HL-60 (cell line): ENCODE data around the gene PPIL1.

Source experiments
- DNase-seq, 2 experiments: peaks; one replicate each; pipeline ENCODE4 v3.0.0-alpha.2; 2010 to 2020; ENCODE audit warnings: low read depth in 1 of 2, low spot score in 1 of 2
- H3K27ac ChIP-seq: fragments of 250-450 bp; sonication (Bioruptor Pico); replicated peaks from 2 replicates; pipeline ENCODE4 v1.5.1; 2020; ENCODE audit warnings: mild to moderate bottlenecking, moderate library complexity
- H3K27me3 ChIP-seq: fragments of 250-450 bp; sonication (Bioruptor Pico); 2 replicates; pipeline ENCODE4 v1.5.1; 2021; ENCODE audit warnings: mild to moderate bottlenecking, moderate library complexity; ENCODE audit not compliant: insufficient read depth, poor library complexity, severe bottlenecking
- H3K4me3 ChIP-seq: replicated peaks from 2 replicates; pipeline ENCODE4 v1.5.1; 2011; ENCODE audit warnings: mild to moderate bottlenecking, control low read depth, low read length; ENCODE audit not compliant: insufficient read depth
- GABPA ChIP-seq: IDR thresholded peaks from 2 replicates; pipeline ENCODE4 v1.6.1; 2012; ENCODE audit warnings: low read depth
- POLR2AphosphoS5 ChIP-seq: IDR thresholded peaks from 2 replicates; pipeline ENCODE4 v1.6.1; 2012; ENCODE audit warnings: low read depth
- SPI1 ChIP-seq: IDR thresholded peaks from 2 replicates; pipeline ENCODE4 v1.6.1; 2012; ENCODE audit warnings: low read depth, mild to moderate bottlenecking, borderline replicate concordance
- TF ChIP-seq, protein P1 (sequence below): IDR thresholded peaks from 2 replicates; pipeline ENCODE4 v1.6.1; 2012; ENCODE audit warnings: low read depth; ENCODE audit not compliant: insufficient replicate concordance
- TF ChIP-seq, protein P2 (sequence below): IDR thresholded peaks from one replicate; pipeline ENCODE4 v1.5.1; 2011; ENCODE audit warnings: low read length, control low read depth, inconsistent platforms; ENCODE audit not compliant: insufficient read depth

The PPIL1 gene

DNA sequence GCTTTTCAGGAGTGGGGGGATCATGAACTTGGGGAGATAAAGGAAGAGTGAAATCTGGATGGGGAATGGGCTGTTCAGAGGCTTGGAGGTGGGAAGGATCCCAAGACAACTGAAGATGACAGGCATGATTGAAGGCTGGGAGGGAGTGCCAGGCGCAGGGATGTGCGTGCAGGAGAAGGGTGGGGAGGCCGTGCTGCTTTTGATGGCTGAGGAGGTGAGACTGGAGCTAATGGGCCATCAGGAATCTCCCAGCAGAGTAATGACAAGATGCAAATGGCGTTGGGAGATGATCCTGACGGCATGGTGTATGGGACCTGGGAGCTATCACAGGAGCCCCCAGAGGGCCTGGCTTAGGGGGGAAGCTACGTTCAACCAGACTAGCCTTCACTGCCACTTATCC, 36.9 kb downstream of the PPIL1 start:
- no peak for DNase-seq
- H3K27ac ChIP-seq: no peak overlapping the region
- TF ChIP-seq, protein P1, sequence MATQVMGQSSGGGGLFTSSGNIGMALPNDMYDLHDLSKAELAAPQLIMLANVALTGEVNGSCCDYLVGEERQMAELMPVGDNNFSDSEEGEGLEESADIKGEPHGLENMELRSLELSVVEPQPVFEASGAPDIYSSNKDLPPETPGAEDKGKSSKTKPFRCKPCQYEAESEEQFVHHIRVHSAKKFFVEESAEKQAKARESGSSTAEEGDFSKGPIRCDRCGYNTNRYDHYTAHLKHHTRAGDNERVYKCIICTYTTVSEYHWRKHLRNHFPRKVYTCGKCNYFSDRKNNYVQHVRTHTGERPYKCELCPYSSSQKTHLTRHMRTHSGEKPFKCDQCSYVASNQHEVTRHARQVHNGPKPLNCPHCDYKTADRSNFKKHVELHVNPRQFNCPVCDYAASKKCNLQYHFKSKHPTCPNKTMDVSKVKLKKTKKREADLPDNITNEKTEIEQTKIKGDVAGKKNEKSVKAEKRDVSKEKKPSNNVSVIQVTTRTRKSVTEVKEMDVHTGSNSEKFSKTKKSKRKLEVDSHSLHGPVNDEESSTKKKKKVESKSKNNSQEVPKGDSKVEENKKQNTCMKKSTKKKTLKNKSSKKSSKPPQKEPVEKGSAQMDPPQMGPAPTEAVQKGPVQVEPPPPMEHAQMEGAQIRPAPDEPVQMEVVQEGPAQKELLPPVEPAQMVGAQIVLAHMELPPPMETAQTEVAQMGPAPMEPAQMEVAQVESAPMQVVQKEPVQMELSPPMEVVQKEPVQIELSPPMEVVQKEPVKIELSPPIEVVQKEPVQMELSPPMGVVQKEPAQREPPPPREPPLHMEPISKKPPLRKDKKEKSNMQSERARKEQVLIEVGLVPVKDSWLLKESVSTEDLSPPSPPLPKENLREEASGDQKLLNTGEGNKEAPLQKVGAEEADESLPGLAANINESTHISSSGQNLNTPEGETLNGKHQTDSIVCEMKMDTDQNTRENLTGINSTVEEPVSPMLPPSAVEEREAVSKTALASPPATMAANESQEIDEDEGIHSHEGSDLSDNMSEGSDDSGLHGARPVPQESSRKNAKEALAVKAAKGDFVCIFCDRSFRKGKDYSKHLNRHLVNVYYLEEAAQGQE: no peak
- TF ChIP-seq, protein P2, sequence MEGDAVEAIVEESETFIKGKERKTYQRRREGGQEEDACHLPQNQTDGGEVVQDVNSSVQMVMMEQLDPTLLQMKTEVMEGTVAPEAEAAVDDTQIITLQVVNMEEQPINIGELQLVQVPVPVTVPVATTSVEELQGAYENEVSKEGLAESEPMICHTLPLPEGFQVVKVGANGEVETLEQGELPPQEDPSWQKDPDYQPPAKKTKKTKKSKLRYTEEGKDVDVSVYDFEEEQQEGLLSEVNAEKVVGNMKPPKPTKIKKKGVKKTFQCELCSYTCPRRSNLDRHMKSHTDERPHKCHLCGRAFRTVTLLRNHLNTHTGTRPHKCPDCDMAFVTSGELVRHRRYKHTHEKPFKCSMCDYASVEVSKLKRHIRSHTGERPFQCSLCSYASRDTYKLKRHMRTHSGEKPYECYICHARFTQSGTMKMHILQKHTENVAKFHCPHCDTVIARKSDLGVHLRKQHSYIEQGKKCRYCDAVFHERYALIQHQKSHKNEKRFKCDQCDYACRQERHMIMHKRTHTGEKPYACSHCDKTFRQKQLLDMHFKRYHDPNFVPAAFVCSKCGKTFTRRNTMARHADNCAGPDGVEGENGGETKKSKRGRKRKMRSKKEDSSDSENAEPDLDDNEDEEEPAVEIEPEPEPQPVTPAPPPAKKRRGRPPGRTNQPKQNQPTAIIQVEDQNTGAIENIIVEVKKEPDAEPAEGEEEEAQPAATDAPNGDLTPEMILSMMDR: no peak
- TF ChIP-seq SPI1: no peak
- no peak for TF ChIP-seq POLR2AphosphoS5
- no peak for TF ChIP-seq GABPA
- peaks cover 17% of the 10 kb centered on the region for H3K27me3 ChIP-seq
- H3K4me3 ChIP-seq: no peak overlapping the region

DNA sequence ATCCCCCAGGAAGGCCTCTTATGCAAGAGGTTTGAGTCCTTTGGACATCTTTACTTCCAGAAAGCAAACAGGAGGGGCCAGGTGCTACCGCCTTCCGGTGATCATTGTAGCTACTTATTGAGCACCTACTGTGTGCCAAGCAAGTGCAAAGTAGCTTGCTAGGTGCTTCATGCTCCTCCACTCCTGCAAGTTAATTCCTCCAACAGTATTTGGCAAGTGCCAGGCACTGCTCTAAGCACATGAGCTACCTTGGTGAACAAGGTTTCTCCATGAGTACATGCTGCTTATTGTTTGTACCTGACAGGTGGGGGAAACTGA, 37.6 kb downstream of the PPIL1 start:
- TF ChIP-seq SPI1: no peak
- no peak for TF ChIP-seq POLR2AphosphoS5
- TF ChIP-seq GABPA: no peak
- TF ChIP-seq, protein P1: no peak
- TF ChIP-seq, protein P2: no peak
- no peak for DNase-seq
- peaks cover 17% of the 10 kb centered on the region for H3K27me3 ChIP-seq
- no peak overlapping the region for H3K27ac ChIP-seq
- H3K4me3 ChIP-seq: no peak overlapping the region

DNA sequence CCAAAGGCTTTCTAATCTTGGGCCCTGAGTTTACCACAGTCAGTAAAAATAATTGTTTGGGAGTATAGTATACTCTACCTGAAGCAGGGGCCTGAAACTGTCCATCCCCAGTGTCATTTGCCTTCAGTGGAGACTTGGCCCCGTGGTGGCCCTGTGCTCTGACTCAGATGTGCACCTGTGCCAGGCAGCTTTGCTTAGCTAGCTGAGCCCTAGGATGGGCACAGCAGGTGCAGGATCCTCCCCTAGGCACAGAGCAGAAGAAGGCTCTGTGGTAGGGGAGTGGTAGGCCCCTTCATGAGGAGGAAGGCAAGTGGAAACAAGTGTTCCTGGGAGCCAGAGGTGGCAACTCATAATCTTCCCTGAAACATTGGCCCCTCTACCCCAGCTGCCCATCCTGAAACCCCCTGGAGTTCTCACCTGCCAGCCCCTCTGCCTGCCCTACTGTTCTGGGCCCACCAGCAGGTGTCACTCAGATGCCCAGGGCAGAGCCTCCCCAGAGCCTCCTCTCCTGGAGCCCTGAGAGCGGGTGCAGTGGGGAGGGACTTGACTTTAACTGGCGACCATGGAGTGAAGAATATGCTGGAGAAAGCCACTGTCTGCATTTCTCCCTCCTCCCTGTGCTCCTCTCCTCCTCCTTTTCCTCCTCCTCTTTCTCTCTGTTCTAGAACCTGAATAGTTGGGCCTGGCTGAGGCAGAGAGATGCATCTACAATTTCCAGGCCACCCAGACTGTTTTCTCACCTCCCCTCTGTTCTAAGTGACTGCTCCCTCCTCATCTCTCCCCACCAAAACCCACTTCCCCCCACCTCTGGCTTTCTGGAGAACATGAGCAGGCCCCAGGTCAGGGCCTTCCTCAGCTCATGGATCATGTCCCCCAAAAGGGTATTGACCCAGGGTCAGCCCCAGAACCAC, 38.2 kb downstream of the PPIL1 start:
- Histone ChIP-seq H3K27me3 (peaks cover 17% of the 10 kb centered on the region), H3K4me3 (no peak overlapping the region), H3K27ac (no peak overlapping the region)
- no peak for DNase-seq
- TF ChIP-seq POLR2AphosphoS5 (no peak), GABPA (no peak), SPI1 (no peak)
- TF ChIP-seq, protein P1: no peak
- TF ChIP-seq, protein P2: no peak
